Peyer's patch (tissue), 4 donors: ENCODE measurements around the gene TXLNB. TPM values are rescaled to one million over a fixed set of nuclear protein-coding genes. Genes with fewer than 3 reads are reported as not detected.

ENCODE experiments used
- DNase-seq, 3 donors: peaks; one replicate each; pipeline ENCODE4 v3.0.0-alpha.2; 2017 to 2019
- H3K27ac ChIP-seq, 4 donors: fragments of 200-600 bp; sonication (generic); one replicate each; pipeline ENCODE4 v1.5.1; 2016 to 2019
- H3K27me3 ChIP-seq, 2 donors: fragments of 200-600 bp; sonication (generic); one replicate each; pipeline ENCODE4 v1.5.1; 2019
- H3K36me3 ChIP-seq, 3 donors: fragments of 200-600 bp; sonication (generic); one replicate each; pipeline ENCODE4 v1.5.1; 2016 to 2019
- H3K4me1 ChIP-seq, 4 donors: fragments of 200-600 bp; sonication (generic); one replicate each; pipeline ENCODE4 v1.5.1; 2016 to 2019
- H3K4me3 ChIP-seq, 4 donors: fragments of 200-600 bp; sonication (generic); 1 replicate in 3 of 4; 2 replicates in 1 of 4; pipeline ENCODE4 v1.5.1; 2016 to 2019; ENCODE audit warnings: mild to moderate bottlenecking in 1 of 4
- H3K9me3 ChIP-seq, 4 donors: fragments of 200-600 bp; sonication (generic); one replicate each; pipeline ENCODE4 v1.5.1; 2016 to 2019; ENCODE audit warnings: mild to moderate bottlenecking in 1 of 4
- POLR2A ChIP-seq, 2 donors: fragments of 450-650 bp; IDR thresholded peaks; one replicate each; pipeline ENCODE4 v1.5.1; 2017; ENCODE audit warnings: antibody characterized with exemption in 2 of 2, mild to moderate bottlenecking in 2 of 2, moderate library complexity in 2 of 2
- total RNA-seq, 4 donors: library from RNA; depleted of rRNA; stranded (reverse); fragments of >200 nt; gene quantifications; one replicate each; pipeline ENCODE4 v1.1.0, GENCODE V29; 2016
- TF ChIP-seq, protein P1 (sequence below), 6 experiments: fragments of 450-650 bp in 4 of 6; fragments of 200-600 bp in 2 of 6; sonication (generic) in 1 of 6; IDR thresholded peaks; one replicate each; pipeline ENCODE4 v1.5.1; 2017 to 2019; ENCODE audit warnings: antibody characterized with exemption in 6 of 6, mild to moderate bottlenecking in 3 of 6, moderate library complexity in 1 of 6

The TXLNB gene
- total RNA-seq, 4 donors from 2014 or later: 0.54 to 1.7 (median 1.0) TPM; not detected in 1

DNA sequence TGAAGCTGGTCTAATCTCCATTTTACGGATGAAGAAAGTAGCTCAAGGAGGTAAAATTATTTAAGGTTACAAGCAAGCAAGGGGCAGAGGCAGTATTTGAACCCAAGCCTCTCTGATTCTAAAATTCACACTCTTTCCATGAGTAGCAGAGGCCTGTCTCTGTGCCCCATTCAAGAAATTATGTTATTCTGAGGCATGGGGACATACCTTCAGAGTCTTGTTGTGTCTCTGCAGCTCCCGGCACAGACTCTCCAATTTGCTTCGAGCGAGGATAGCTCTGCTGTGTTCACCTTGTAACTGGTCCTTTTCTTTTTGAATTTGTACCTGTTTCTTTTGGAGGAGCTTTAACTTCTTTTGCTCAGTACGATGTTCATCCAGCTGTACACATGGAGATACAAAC, 21.5 kb downstream of the TXLNB start:
- Histone ChIP-seq H3K36me3 (no peaks in the 10 kb centered on the region), H3K27ac (peak overlapping the region in 2 of 4 donors; percentile 44 to 67), H3K4me3 (no peak overlapping the region), H3K27me3 (no peaks in the 10 kb centered on the region), H3K4me1 (no peaks in the 10 kb centered on the region), H3K9me3 (no peaks in the 10 kb centered on the region)
- TF ChIP-seq POLR2A (IDR thresholded peaks at IDR 0.05): no peak
- TF ChIP-seq, protein P1, sequence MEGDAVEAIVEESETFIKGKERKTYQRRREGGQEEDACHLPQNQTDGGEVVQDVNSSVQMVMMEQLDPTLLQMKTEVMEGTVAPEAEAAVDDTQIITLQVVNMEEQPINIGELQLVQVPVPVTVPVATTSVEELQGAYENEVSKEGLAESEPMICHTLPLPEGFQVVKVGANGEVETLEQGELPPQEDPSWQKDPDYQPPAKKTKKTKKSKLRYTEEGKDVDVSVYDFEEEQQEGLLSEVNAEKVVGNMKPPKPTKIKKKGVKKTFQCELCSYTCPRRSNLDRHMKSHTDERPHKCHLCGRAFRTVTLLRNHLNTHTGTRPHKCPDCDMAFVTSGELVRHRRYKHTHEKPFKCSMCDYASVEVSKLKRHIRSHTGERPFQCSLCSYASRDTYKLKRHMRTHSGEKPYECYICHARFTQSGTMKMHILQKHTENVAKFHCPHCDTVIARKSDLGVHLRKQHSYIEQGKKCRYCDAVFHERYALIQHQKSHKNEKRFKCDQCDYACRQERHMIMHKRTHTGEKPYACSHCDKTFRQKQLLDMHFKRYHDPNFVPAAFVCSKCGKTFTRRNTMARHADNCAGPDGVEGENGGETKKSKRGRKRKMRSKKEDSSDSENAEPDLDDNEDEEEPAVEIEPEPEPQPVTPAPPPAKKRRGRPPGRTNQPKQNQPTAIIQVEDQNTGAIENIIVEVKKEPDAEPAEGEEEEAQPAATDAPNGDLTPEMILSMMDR (IDR thresholded peaks at IDR 0.05): no peak
- DNase-seq: no peak

- TF ChIP-seq, protein P1 (IDR thresholded peaks at IDR 0.05): no peak
- no peak for TF ChIP-seq POLR2A (IDR thresholded peaks at IDR 0.05)
- no peaks in the 10 kb centered on the region for H3K36me3 ChIP-seq
- H3K4me3 ChIP-seq: no peak overlapping the region
- no peaks in the 10 kb centered on the region for H3K27me3 ChIP-seq
- H3K4me1 ChIP-seq: no peaks in the 10 kb centered on the region
- H3K27ac ChIP-seq: no peak overlapping the region
- no peak for DNase-seq
- no peaks in the 10 kb centered on the region for H3K9me3 ChIP-seq
These were observed 26.1 kb downstream of the TXLNB start for GRCh38 chr6:139265512-139266190.

DNA sequence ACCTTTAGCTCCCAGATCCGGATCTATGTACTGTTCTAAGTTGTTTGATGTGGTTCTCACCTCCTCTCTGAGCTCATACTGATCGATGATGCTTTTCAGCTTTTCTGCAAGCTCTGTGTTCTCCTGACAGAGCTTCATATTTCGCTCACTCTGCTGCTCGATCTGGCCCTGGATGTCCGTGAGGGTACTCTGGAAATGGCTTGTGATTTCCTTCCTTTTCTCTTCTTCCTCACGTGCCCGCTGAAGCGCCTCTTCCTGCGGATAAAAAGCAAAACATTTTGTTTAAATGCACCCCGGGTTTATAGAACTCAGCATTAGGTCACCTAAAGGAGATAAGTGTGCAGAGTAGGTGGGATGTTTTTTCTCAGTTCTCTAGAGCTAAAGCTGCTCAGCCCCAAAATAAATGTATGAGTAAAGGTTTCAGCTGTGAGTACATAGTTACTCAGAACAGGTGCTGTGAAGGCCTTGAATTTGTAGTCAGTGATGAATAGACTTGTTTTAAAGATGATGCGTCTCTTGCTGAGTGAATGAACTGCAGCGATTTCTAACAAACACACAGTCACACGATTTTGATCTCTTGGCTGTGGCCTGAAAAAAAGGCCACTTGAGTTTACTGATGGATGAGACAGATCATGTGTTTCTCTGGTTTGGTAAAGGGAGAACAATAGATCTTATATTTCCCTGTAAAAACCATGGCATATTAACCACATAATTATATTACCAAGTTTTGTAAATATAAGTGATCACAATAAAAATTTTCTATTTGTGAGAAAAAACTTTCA, 29.1 kb downstream of the TXLNB start:
- Histone ChIP-seq H3K9me3 (no peaks in the 10 kb centered on the region), H3K4me1 (no peaks in the 10 kb centered on the region), H3K27me3 (no peaks in the 10 kb centered on the region), H3K36me3 (no peaks in the 10 kb centered on the region), H3K27ac (peak overlapping the region in 1 of 4 donors; percentile 8), H3K4me3 (no peak overlapping the region)
- DNase-seq: no peak
- TF ChIP-seq, protein P1 (IDR thresholded peaks at IDR 0.05): no peak
- TF ChIP-seq POLR2A (IDR thresholded peaks at IDR 0.05): no peak

GRCh38 chr6:139257821-139258398, 33.9 kb downstream of the TXLNB start:
- no peaks in the 10 kb centered on the region for H3K4me1 ChIP-seq
- H3K36me3 ChIP-seq: no peaks in the 10 kb centered on the region
- H3K9me3 ChIP-seq: no peaks in the 10 kb centered on the region
- H3K27ac ChIP-seq: no peak overlapping the region
- H3K27me3 ChIP-seq: no peaks in the 10 kb centered on the region
- TF ChIP-seq, protein P1 (IDR thresholded peaks at IDR 0.05): no peak
- no peak for TF ChIP-seq POLR2A (IDR thresholded peaks at IDR 0.05)
- no peak overlapping the region for H3K4me3 ChIP-seq
- no peak for DNase-seq

DNA sequence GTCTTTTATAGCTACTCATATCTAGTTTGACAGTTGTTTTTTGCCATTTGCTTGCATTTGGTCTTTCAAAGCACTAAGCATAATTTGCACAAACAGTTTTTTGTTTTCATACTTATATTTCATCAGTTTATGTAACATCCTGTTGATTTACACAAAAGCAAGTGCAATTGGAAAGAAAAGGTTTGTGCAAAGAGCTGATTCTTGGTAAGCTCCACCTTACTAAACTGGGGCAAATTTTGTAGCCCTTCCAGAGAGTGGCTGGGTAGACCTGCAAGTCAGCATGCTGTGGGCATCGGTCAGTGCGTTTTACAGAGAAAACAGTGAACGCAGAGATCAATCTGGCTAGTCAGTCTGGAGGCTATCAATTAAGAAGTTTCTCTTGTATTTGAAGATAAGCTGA, 34.5 kb downstream of the TXLNB start:
- Histone ChIP-seq H3K9me3 (no peaks in the 10 kb centered on the region), H3K27me3 (no peaks in the 10 kb centered on the region), H3K36me3 (no peaks in the 10 kb centered on the region), H3K4me1 (no peaks in the 10 kb centered on the region), H3K27ac (no peak overlapping the region), H3K4me3 (no peak overlapping the region)
- TF ChIP-seq, protein P1 (IDR thresholded peaks at IDR 0.05): no peak
- TF ChIP-seq POLR2A (IDR thresholded peaks at IDR 0.05): no peak
- DNase-seq: no peak
